Cardiac septum (tissue), 1 donor: ENCODE measurements around the gene XXYLT1. TPM values are rescaled to one million over a fixed set of nuclear protein-coding genes. Genes with fewer than 3 reads are reported as not detected.

Source experiments
- DNase-seq: peaks from one replicate; pipeline ENCODE4 v3.0.0-alpha.2; 2020; ENCODE audit warnings: low spot score
- intact Hi-C: fragments of 100-400 bp; cut with DNase I; formaldehyde crosslinking; loops from one replicate; pipeline ENCODE4 v1.14.0; 2022
- total RNA-seq: library from RNA; stranded (reverse); fragmentation: NEBNext Ultra II Directional; extraction: Animal tissue kit (Norgen Biotek cat#: 25700); gene quantifications from one replicate; pipeline ENCODE4 v1.2.1, GENCODE V29; 2021
- donor health status: DM: no; HTN: no; CAD: no.

Gene XXYLT1
- total RNA-seq, 1 donor from 2014 or later: 5.9 TPM

GRCh38 chr3:195131176-195131575, 139.8 kb downstream of the XXYLT1 start:
- no peak for DNase-seq
- intact Hi-C loops: no loop called here

GRCh38 chr3:195129644-195130492, 141.1 kb downstream of the XXYLT1 start:
- intact Hi-C loops: no loop called here
- DNase-seq: no peak

- DNase-seq: no peak
- intact Hi-C loops: no loop called here
These were observed 141.8 kb downstream of the XXYLT1 start for GRCh38 chr3:195129072-195129643.

GRCh38 chr3:195128255-195129071, 142.5 kb downstream of the XXYLT1 start:
- no peak for DNase-seq
- intact Hi-C loops: no loop called here

GRCh38 chr3:195126056-195126605, 144.8 kb downstream of the XXYLT1 start:
- intact Hi-C loops: no loop called here
- DNase-seq: no peak

GRCh38 chr3:195125646-195126045, 145.3 kb downstream of the XXYLT1 start:
- intact Hi-C loops: no loop called here

GRCh38 chr3:195124378-195124992, 146.5 kb downstream of the XXYLT1 start:
- intact Hi-C loops: loop anchor here (5.0 kb wide), 1 partner anchor 133 kb away; no protein-coding TSS in a partner anchor
- no peak for DNase-seq

More at GRCh38 chr3:195125646-195126045, 145.3 kb downstream of the XXYLT1 start:
- DNase-seq: no peak

GRCh38 chr3:195123281-195123691, 147.7 kb downstream of the XXYLT1 start:
- intact Hi-C loops: loop anchor here (5.0 kb wide), 1 partner anchor 134 kb away; no protein-coding TSS in a partner anchor

GRCh38 chr3:195122261-195122660, 148.7 kb downstream of the XXYLT1 start:
- DNase-seq: no peak
- intact Hi-C loops: loop anchor here (5.0 kb wide), 1 partner anchor 135 kb away; no protein-coding TSS in a partner anchor

More at GRCh38 chr3:195123281-195123691, 147.7 kb downstream of the XXYLT1 start:
- no peak for DNase-seq

- no peak for DNase-seq
These were observed 150.7 kb downstream of the XXYLT1 start for GRCh38 chr3:195120267-195120601.

GRCh38 chr3:195119461-195120266, 151.3 kb downstream of the XXYLT1 start:
- intact Hi-C loops: loop anchor here (5.0 kb wide), 2 partner anchors 33 to 138 kb away; no protein-coding TSS in a partner anchor
- DNase-seq: no peak

More at GRCh38 chr3:195120267-195120601, 150.7 kb downstream of the XXYLT1 start:
- intact Hi-C loops: loop anchor here (5.0 kb wide), 1 partner anchor 137 kb away; no protein-coding TSS in a partner anchor

GRCh38 chr3:195118671-195119070, 152.3 kb downstream of the XXYLT1 start:
- intact Hi-C loops: loop anchor here (5.0 kb wide), 1 partner anchor 34 kb away; no protein-coding TSS in a partner anchor
- no peak for DNase-seq

- no peak for DNase-seq
- intact Hi-C loops: loop anchor here (5.0 kb wide), 1 partner anchor 34 kb away; no protein-coding TSS in a partner anchor
These were observed 152.9 kb downstream of the XXYLT1 start for GRCh38 chr3:195117978-195118581.

- DNase-seq: no peak
- intact Hi-C loops: loop anchor here (5.0 kb wide), 1 partner anchor 36 kb away; no protein-coding TSS in a partner anchor
These were observed 154.4 kb downstream of the XXYLT1 start for GRCh38 chr3:195116407-195117185.

- intact Hi-C loops: loop anchor here (5.0 kb wide), 1 partner anchor 36 kb away; no protein-coding TSS in a partner anchor
- no peak for DNase-seq
These were observed 155.2 kb downstream of the XXYLT1 start for GRCh38 chr3:195115600-195116406.
